Left renal pelvis (tissue), 4 donors: ENCODE measurements around the gene KCTD11. TPM values are rescaled to one million over a fixed set of nuclear protein-coding genes. Genes with fewer than 3 reads are reported as not detected.
A peak's percentile ranks its signal among the peaks of the same experiment; 100 is the strongest.
"Not testable (repeated sequence)": the region's sequence is repeated elsewhere in the genome, so short reads cannot be mapped to it uniquely, and the experiment has no call there.

Experiments used
- DNase-seq, 4 donors: peaks; one replicate each; pipeline ENCODE4 v3.0.0-alpha.2; 2013; ENCODE audit warnings: low read depth in 4 of 4, low spot score in 3 of 4
- polyA plus RNA-seq, 4 donors: library from polyadenylated mRNA; unstranded; fragments of 120-200 nt; gene quantifications; one replicate each; pipeline ENCODE4 v1.2.1, GENCODE V29; 2013; ENCODE audit not compliant: insufficient read length in 4 of 4

Gene KCTD11
- polyA plus RNA-seq, 4 donors, result 10.9 to 12.1 (median 11.6) TPM

DNA sequence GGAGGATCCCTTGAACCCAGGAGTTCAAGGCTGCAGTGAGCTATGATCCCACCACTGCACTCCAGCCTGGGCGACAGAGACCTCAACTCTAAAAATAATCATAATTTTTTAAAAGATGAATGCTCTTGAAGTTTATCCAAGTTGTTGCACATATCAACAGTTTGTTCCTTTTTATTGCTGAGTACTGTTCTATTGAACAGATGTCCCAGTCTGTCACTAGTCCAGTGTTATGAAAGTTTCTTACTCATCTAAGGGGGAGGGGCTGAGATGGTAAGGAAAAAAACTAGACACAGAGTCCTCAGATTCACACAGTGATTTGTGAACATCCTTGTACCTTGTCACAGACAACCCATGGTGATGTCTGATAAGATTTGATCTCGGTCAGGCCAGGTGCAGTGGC is 11.8 kb upstream of the KCTD11 start:
- DNase-seq, result no peak

GRCh38 chr17:7341842-7342241 is 10.1 kb upstream of the KCTD11 start:
- DNase-seq, result no peak

GRCh38 chr17:7343250-7343649 is 8.7 kb upstream of the KCTD11 start:
- no peak for DNase-seq

DNA sequence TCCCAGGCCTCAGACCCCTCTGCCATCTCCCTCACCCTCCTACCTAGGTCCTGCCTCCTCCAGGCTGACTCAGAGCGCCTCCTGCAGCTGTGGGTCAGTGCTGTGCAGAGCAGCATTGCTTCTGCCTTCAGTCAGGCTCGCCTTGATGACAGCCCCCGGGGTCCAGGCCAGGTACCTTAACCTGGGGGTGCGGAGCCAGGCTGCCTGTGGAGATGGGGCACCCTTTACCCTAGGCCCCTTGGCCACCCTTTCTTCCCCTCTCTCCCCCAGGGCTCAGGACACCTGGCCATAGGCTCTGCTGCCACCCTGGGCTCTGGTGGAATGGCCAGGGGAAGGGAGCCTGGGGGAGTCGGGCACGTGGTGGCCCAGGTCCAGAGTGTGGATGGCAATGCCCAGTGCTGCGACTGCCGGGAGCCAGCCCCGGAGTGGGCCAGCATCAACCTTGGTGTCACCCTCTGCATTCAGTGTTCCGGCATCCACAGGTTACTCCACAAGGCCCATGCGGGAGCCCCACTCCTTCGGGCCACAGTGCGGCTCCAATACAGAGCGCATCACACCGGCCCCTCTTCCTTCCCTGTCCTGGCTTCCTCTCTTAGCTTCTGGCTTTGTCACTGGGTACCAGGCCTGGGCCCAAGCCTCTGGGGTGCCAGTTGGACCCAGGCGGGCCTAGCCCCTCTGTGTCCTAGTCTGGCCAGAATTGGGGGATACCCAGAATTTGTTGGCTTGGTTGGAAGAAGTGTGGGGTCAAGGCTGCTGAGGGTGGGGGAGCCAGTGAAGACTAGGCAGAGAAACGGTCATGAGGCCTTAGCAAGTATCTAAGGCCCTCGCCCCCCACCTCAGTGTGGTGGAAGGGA is 5.0 kb upstream of the KCTD11 start:
- DNase-seq, result no peak

GRCh38 chr17:7347630-7348477 is 4.1 kb upstream of the KCTD11 start:
- no peak for DNase-seq

GRCh38 chr17:7348478-7349242 is 3.3 kb upstream of the KCTD11 start:
- no peak for DNase-seq

GRCh38 chr17:7352503-7352889 is 534 bp downstream of the KCTD11 start:
- DNase-seq, result no peak

DNA sequence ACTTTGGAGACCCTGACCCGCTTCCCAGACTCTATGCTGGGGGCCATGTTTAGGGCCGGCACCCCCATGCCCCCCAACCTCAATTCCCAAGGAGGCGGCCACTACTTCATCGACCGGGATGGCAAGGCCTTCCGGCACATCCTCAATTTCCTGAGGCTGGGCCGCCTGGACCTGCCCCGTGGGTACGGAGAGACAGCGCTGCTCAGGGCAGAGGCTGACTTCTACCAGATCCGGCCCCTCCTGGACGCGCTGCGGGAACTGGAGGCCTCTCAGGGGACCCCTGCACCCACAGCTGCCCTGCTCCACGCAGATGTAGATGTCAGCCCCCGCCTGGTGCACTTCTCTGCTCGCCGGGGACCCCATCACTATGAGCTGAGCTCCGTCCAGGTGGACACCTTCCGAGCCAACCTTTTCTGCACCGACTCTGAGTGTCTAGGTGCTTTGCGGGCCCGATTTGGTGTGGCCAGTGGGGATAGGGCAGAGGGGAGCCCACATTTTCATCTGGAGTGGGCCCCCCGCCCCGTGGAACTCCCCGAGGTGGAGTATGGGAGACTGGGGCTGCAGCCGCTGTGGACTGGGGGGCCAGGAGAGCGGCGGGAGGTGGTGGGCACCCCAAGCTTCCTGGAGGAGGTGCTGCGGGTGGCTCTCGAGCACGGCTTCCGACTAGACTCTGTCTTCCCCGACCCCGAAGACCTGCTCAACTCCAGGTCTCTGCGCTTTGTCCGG is 1.1 kb downstream of the KCTD11 start:
- DNase-seq, result no peak

GRCh38 chr17:7354262-7354843 is 2.4 kb downstream of the KCTD11 start:
- DNase-seq, result no peak

DNA sequence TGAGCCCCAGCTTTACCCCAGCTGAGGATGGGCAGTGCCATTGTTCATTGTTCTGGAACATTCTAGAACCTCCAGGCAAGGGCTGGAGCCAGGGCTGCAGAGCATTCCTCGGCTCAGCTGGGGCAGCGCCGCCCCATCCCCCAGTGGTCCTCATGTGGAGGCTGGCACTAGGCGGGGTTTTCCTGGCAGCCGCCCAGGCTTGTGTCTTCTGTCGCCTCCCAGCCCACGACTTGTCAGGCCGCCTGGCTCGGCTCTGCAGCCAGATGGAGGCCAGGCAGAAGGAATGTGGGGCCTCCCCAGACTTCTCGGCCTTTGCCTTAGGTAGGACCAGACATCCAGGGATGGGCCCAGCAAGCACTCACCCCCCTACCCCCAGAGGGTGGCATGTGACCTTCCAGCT is 3.1 kb downstream of the KCTD11 start, which contains the start of gene TMEM95:
Gene TMEM95, plus strand, starts transcription at position 104 of the 400 bp plus-strand sequence. Its CDS starts 49 bp downstream, at position 153.
- no peak for DNase-seq

- DNase-seq, result no peak
These were observed 3.6 kb downstream of the KCTD11 start for GRCh38 chr17:7355573-7355972.

DNA sequence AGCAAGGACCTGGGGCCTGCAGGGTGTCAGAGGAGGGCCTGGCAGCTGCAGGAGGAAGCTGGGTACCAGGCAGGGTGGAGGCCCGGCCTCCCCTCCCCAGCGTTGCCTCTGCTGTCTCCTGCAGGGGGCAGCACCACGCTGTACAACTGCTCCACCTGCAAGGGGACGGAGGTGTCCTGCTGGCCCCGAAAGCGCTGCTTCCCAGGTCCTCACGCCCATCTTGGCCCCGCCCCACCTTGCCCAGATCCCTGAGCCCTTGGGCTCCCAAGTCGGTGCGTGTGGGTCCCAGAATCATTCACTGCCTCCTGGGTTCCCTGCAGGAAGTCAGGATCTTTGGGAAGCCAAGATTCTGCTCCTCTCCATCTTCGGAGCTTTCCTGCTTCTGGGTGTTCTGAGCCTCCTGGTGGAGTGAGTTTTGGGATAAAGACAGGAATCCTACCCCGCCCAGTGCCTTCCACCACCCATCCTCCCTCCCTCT is 4.1 kb downstream of the KCTD11 start:
- peak in 2 of 4 donors; percentile 53 for DNase-seq

- no peak for DNase-seq
These were observed 4.8 kb downstream of the KCTD11 start for GRCh38 chr17:7356756-7357155.

DNA sequence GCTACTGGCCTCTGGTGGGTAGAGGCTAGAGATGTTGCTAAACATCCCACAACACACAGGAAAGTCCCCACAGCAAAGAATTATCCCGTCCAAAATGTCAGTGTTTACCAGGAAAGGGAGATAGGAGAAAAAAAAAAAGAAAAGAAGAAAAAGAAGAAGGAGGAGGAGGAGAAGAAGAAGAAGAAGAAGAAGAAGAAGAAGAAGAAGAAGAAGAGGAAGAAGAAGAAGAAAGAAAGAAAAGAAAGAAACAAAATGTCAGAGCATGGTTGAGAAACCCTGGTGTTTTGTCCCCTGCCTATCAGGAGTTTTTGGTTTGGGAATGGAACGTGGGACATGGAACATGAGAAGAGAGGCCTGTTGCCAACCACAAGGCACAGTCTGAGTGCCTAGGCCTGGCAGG is 5.4 kb downstream of the KCTD11 start:
- DNase-seq, result no peak

DNA sequence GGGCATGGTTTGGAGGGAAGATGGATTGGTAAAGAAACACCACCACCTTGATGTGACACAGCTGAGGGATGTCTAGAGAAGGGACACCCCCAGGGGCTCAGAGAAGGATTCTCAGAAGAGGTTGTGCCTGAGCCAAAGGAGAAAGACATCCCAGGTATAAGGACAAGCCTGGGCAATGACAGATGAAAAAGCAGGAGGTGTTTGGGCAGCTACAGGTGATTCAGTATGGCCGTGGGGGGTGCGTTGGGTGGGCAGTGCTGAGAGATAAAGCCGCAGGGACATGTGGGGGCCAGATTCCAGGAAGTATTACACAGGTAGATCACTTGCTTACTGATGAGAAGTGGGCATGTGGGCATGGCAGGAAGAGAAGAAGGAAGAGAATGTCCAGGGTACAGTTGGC is 9.9 kb downstream of the KCTD11 start:
- DNase-seq, result no peak

DNA sequence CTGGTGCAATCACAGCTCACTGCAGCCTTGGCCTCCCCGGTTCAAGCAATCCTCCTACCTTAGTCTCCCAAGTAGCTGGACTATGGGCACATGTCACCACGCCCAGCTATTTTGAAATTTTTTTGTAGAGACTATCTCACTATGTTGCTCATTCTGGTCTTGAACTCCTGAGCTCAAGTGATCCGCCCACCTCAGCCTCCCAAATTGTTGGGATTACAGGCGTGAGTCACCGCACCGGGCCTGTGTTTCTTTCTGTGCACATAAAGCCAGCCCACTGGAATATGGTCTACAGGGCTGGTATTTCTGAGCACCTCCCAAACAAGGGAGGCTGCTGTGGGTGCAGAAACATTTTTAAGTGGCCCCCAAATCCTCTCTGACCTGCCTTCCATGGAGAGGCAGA is 11.3 kb downstream of the KCTD11 start:
- DNase-seq, result no peak

GRCh38 chr17:7365963-7366362 is 14.0 kb downstream of the KCTD11 start:
- not testable (repeated sequence) for DNase-seq

DNA sequence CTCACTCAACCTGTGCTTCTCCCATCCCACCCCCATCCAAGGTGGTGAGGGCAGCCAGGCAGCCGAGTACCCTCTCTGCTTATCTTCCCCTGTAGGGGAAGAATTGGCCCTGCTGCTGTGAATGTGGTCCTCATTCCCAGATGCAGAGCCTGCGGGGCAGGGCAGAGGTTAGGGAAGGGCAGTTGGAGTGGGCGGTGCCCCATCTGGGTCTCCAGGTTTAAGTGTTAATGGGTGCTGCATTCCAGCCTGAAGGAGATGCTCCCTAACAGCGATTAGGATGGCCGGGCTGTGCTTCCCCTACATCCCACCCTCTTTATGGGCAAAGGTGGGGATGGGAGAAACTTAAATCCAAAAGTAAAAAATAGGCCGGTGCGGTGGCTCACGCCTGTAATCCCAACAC is 15.1 kb downstream of the KCTD11 start:
- no peak for DNase-seq

DNA sequence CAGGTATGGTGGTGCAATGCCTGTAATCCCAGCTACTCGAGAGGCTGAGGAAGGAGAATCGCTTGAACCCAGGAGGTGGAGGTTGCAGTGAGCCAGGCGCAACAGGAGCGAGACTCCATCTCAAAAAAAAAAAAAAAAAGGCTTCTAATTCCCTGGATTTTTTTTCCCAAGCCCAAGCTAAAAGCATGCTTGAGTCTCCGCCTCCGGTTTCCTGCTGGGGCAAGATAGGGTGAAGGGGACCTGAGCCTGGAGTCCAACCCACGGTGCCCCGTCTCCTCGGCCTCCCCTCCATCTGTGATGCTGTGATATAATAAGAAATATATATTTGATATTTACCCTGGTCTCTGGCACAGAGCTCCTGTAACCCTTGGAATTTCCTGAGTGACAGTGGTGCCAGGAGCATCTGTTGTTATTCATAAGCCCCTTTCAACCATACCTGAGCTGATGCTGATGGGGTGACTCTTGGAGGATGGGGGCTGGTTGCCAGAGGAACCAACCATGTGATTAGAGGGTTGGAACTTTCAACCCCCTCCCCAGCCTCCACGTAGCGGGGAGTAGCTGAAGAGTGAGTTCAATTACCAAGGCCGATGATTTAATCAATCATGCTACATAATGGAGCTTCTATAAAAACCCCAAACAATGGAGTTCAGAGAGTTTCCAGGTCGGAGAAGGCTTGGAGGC is 16.1 kb downstream of the KCTD11 start:
- DNase-seq, result no peak
